K562 (cell line): ENCODE results near the gene CSTA. TPM values are rescaled to one million over a fixed set of nuclear protein-coding genes. Genes with fewer than 3 reads are reported as not detected.

Experiments
- ATAC-seq: fragments of 200-7000 bp; cut with Tn5 transposase; 3 replicates; pipeline ENCODE4 v1.9.1; 2020; ENCODE audit warnings: moderate library complexity
- BruUV-seq: library from RNA; stranded (reverse); fragments of 400-500 nt; replicated peaks from 2 replicates; lab custom pipeline; 2021; lab: Mats Ljungman, UMichigan
- CTCF ChIA-PET: fragments of 300-600 bp; formaldehyde crosslinking; extraction: SDS; loops from one replicate; lab custom pipeline; 2021; ENCODE audit warnings: low intra/inter-chr PET ratio; lab: Yijun Ruan, JAX
- POLR2A ChIA-PET: fragments of 300-600, 350-650 bp; sonication (Branson Sonifier 250); formaldehyde crosslinking; extraction: SDS; loops from one replicate; lab custom pipeline; 2021; ENCODE audit warnings: antibody characterized with exemption, inconsistent platforms; lab: Yijun Ruan, JAX
- DNase-seq, 4 experiments: peaks; one replicate each; pipeline versions ENCODE4 v3.0.0 to v3.0.0-alpha.2; 2011 to 2018; ENCODE audit warnings: low spot score in 3 of 4, mixed read lengths in 3 of 4; ENCODE audit errors: extremely low read depth in 1 of 4
- FAIRE-seq: peaks from 2 replicates; lab custom pipeline; 2011; peaks lifted over from hg19 to GRCh38; lab: Jason Lieb, UNC
- H2AFZ ChIP-seq: 2 replicates; pipeline ENCODE4 v1.6.0; 2011; ENCODE audit warnings: low read depth, low read length, control low read depth, inconsistent platforms
- H3K27ac ChIP-seq: fragments of 200-600 bp; 3 replicates; pipeline ENCODE4 v1.8.0; 2011; ENCODE audit warnings: low read depth, mild to moderate bottlenecking, control low read depth, inconsistent platforms, low read length, moderate library complexity, mixed read lengths; ENCODE audit errors: extremely low read depth
- H3K27me3 ChIP-seq, 2 experiments: fragments of 300-600 bp in 1 of 2; 2 replicates in 1 of 2; 3 replicates in 1 of 2; pipeline versions ENCODE4 v1.6.0 to v1.8.0; 2011; ENCODE audit warnings: inconsistent platforms in 2 of 2, low read length in 2 of 2, mild to moderate bottlenecking in 1 of 2, mixed read lengths in 1 of 2, moderate library complexity in 1 of 2; ENCODE audit not compliant: control insufficient read depth in 2 of 2, insufficient read depth in 2 of 2
- H3K36me3 ChIP-seq: fragments of 300-600 bp; 3 replicates; pipeline ENCODE4 v1.8.0; 2011; ENCODE audit warnings: mild to moderate bottlenecking, low read length, inconsistent platforms; ENCODE audit not compliant: control insufficient read depth, insufficient read depth
- H3K4me1 ChIP-seq, 2 experiments: fragments of 200-600 bp in 1 of 2; replicated peaks in 1 of 2; 2 replicates in 1 of 2; 3 replicates in 1 of 2; pipeline versions ENCODE4 v1.5.1 to v1.8.0; 2011; ENCODE audit warnings: inconsistent platforms in 2 of 2, low read length in 2 of 2, mild to moderate bottlenecking in 1 of 2, mixed read lengths in 1 of 2, moderate library complexity in 1 of 2; ENCODE audit not compliant: control insufficient read depth in 2 of 2, insufficient read depth in 2 of 2
- H3K4me2 ChIP-seq: 2 replicates; pipeline ENCODE4 v1.6.1; 2011; ENCODE audit warnings: low read length, control low read depth, inconsistent platforms, mixed read lengths; ENCODE audit not compliant: insufficient read depth
- H3K4me3 ChIP-seq: fragments of 200-600 bp; sonication (generic), shearing (Covaris generic); 2 replicates; pipeline ENCODE4 v1.5.1; 2016; ENCODE audit warnings: control low read depth, inconsistent platforms
- H3K79me2 ChIP-seq: fragments of 200-600 bp; 3 replicates; pipeline ENCODE4 v1.8.0; 2011; ENCODE audit warnings: low read length, inconsistent platforms; ENCODE audit not compliant: control insufficient read depth, insufficient read depth
- H3K9ac ChIP-seq, 2 experiments: 2 replicates each; pipeline versions ENCODE4 v1.6.0 to v1.6.1; 2011; ENCODE audit warnings: low read depth in 2 of 2, low read length in 2 of 2, control low read depth in 1 of 2, inconsistent platforms in 1 of 2, mild to moderate bottlenecking in 1 of 2, mixed read lengths in 1 of 2; ENCODE audit not compliant: insufficient read depth in 1 of 2
- H3K9me1 ChIP-seq: one replicate; pipeline ENCODE4 v1.6.0; 2011; ENCODE audit warnings: inconsistent platforms, mild to moderate bottlenecking, low read length, moderate library complexity; ENCODE audit not compliant: control insufficient read depth, insufficient read depth
- H3K9me3 ChIP-seq: replicated peaks from 2 replicates; pipeline ENCODE4 v1.5.1; 2011; ENCODE audit warnings: low read depth, low read length, inconsistent platforms; ENCODE audit not compliant: control insufficient read depth, insufficient read depth
- H4K20me1 ChIP-seq: replicated peaks from 2 replicates; pipeline ENCODE4 v1.6.1; 2011; ENCODE audit warnings: low read length, inconsistent platforms, mixed read lengths; ENCODE audit not compliant: control insufficient read depth, insufficient read depth
- BCOR ChIP-seq: fragments of 450-650 bp; IDR thresholded peaks from 2 replicates; pipeline ENCODE4 v1.6.1; 2016
- MYNN ChIP-seq, 2 experiments: sonication (generic); formaldehyde crosslinking in 1 of 2; IDR thresholded peaks; 2 replicates each; pipeline versions ENCODE4 v1.5.0 to v1.6.1; 2016 to 2020; ENCODE audit warnings: antibody characterized with exemption in 1 of 2, missing genetic modification reagents in 1 of 2
- PRDM10 ChIP-seq: fragments of 450-650 bp; IDR thresholded peaks from 2 replicates; pipeline ENCODE4 v1.6.1; 2018; ENCODE audit not compliant: partially characterized antibody
- WGBS: fragments of 100-300 bp; shearing (Covaris generic); methylation state at CpG from one replicate; pipeline ENCODE4 v1.1.6; 2016; ENCODE audit warnings: low coverage, mixed read lengths; ENCODE audit not compliant: insufficient coverage; ENCODE audit errors: missing lambda C conversion rate; 5-methylcytosine and 5-hydroxymethylcytosine counted together
- in situ Hi-C: fragments of 300-500 bp; cut with MboI; formaldehyde crosslinking; loops from 4 replicates; pipeline ENCODE4 v1.15.0; 2018; ENCODE audit warnings: inconsistent platforms, mixed read lengths
- intact Hi-C: fragments of 100-400 bp; cut with micrococcal nuclease; formaldehyde crosslinking; loops from 2 replicates; pipeline ENCODE4 v1.14.2; 2022
- polyA plus RNA-seq, 8 experiments: library from polyadenylated mRNA; depleted of rRNA in 4 of 8; stranded (reverse) in 5 of 8; unstranded in 3 of 8; fragments of >200 nt; fragmentation: Nextera tagmentation in 2 of 8; fragmentation: Illumina TruSeq in 1 of 8; extraction: Ambion mirVana in 2 of 8; extraction: Trizol in 1 of 8; gene quantifications; 2 replicates each; pipeline versions ENCODE4 v1.2.1 to v1.2.3, GENCODE V29; 2011 to 2014; ENCODE audit warnings: inconsistent platforms in 1 of 8, missing spikeins in 1 of 8
- total RNA-seq, 7 experiments: library from RNA; depleted of rRNA in 6 of 7; stranded (reverse); fragments of >200 nt in 6 of 7; fragmentation: Illumina TruSeq in 2 of 7; extraction: Trizol in 2 of 7; gene quantifications; 2 replicates each; pipeline versions ENCODE4 v1.2.1 to v1.2.3, GENCODE V29; 2011 to 2021; ENCODE audit warnings: low replicate concordance in 1 of 7

CSTA gene
- total and polyA plus RNA-seq, 9 of the 15 experiments (the other 6 are each of a cell fraction or from before 2014, with no cell fraction given) = 0.11 to 3.1 (median 1.1) TPM

GRCh38 chr3:122365073-122365472 is 40.0 kb downstream of the CSTA start:
- no TSS peak for BruUV-seq
- Histone ChIP-seq H3K9me1 (no peaks in the 10 kb centered on the region), H2AFZ (no peak overlapping the region), H3K36me3 (peaks cover 80% of the 10 kb centered on the region), H3K4me3 (no peak overlapping the region), H3K79me2 (no peaks in the 10 kb centered on the region), H3K27ac (no peak overlapping the region), H3K4me1 (no peaks in the 10 kb centered on the region; a peak in 2 of 5 replicates), H4K20me1 (no peaks in the 10 kb centered on the region), H3K27me3 (no peaks in the 10 kb centered on the region), H3K9me3 (no peaks in the 10 kb centered on the region), H3K9ac (no peak overlapping the region), H3K4me2 (no peak overlapping the region)
- in situ Hi-C loops = no loop called here
- ATAC-seq (no peak), DNase-seq (no peak), FAIRE-seq (no peak)
- intact Hi-C loops = no loop called here
- TF ChIP-seq PRDM10 (peak; percentile 45), MYNN (IDR thresholded peaks at IDR 0.05) (no peak), MYNN (CRISPR knock-in tag; IDR thresholded peaks at IDR 0.05) (no peak), BCOR (no peak)
- ChIA-PET POLR2A (no interaction called here), CTCF (no interaction called here)
- 85% methylated on average over 1 of the region's 1 CpG for WGBS
